RKO (cell line): ENCODE data around the gene CRYBG2.
A peak's percentile ranks its signal among the peaks of the same experiment; 100 is the strongest.
"Not testable (repeated sequence)": the region's sequence is repeated elsewhere in the genome, so short reads cannot be mapped to it uniquely, and the experiment has no call there.

Source experiments
- DNase-seq: peaks from one replicate; pipeline ENCODE4 v3.0.0-alpha.2; 2016; ENCODE audit warnings: low spot score

Gene CRYBG2

DNA sequence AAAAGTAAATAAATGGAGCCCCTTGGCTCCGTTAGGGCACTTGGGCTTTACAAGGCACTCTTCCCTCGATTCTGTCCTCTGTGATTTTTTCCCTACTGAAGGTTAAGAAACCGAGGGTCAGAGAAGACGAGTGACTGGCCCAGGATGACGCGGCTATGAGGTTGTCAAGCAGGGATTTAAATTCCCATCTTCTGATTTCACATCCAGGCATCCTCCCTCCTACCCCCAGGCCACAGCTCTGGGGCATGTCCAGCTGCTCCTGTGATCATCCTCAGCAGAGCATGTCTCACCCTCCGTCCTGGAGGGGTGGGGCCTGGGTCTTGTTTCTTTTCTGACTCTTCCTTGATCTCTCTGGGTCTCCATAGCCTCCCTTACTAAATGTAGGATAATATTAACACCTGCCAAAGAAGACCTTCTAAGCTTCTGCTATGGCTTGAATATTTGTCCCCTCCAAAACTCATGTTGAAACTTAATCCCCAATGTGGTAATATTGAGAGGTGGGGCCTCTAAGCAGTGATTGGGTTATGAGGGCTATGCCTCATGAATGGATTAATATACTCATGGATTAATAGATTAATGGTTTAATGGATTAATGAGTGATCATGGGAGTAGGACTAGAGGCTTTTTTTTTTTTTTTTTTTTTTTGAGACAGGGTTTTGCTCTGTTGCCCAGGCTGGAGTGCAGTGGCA lies 4.6 kb downstream of the CRYBG2 start:
- peak; percentile 69 for DNase-seq

DNA sequence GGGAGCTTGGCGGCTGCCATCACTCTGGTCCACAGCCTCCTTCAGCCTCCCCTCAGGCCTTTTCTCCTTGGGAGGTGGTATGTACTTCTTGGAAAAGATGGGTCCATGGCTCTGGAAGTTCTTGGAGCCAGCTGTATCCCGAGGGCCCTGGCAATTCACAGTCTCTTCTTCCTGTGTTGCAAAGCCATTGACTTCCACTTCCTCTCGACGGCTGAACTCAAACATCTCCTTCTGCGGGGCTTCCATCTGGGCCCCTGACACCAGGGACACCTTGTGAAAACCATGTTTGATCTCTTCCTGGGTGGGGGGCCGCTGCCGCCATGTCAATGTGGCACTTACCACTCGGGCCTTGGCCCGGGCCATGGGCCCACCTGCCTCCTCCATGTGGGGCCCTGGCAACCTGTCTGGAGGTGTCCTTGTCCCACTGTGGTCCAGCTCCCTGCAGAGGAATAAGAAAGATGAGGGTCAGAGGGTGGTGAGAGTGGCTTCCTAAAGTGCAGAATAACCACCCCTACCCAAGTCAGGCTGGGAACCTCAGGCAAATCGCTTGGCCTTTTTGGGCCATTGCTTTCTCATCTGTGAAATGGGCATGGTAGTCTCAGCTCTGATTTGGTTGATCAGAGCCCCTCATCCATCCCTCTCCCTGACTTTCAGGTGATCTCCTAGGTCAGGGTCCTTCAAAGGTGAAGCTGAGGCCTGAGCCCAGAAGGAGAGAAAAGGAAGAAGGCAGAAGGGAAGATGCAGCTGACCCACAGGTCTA lies 7.5 kb downstream of the CRYBG2 start:
- DNase-seq = no peak

GRCh38 chr1:26345718-26346117 lies 8.2 kb downstream of the CRYBG2 start:
- DNase-seq = no peak

GRCh38 chr1:26344147-26344920 lies 9.6 kb downstream of the CRYBG2 start:
- DNase-seq = no peak

- DNase-seq = no peak
Observed at GRCh38 chr1:26340047-26340481, 13.9 kb downstream of the CRYBG2 start.

GRCh38 chr1:26338670-26339069 lies 15.3 kb downstream of the CRYBG2 start:
- DNase-seq = no peak

- DNase-seq = no peak
Observed at GRCh38 chr1:26337625-26338024, 16.3 kb downstream of the CRYBG2 start.

DNA sequence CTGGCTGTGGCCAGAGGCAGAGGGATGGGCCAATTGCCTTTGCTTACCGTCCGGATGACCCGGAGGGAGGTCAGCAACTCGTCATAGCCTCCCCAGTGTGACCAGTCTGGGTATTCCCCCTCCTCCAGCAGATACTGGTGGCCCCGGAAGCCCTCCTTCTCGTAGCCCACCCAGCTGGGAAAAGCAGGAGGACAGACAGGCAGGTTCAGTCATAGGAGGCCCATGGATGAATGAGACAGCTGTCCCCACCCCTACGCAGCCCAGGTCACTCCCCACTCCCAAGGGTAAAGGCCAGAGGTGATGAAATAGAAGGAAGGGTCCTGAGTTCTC lies 16.8 kb downstream of the CRYBG2 start:
- DNase-seq = no peak

GRCh38 chr1:26336477-26337205 lies 17.3 kb downstream of the CRYBG2 start:
- DNase-seq = no peak

DNA sequence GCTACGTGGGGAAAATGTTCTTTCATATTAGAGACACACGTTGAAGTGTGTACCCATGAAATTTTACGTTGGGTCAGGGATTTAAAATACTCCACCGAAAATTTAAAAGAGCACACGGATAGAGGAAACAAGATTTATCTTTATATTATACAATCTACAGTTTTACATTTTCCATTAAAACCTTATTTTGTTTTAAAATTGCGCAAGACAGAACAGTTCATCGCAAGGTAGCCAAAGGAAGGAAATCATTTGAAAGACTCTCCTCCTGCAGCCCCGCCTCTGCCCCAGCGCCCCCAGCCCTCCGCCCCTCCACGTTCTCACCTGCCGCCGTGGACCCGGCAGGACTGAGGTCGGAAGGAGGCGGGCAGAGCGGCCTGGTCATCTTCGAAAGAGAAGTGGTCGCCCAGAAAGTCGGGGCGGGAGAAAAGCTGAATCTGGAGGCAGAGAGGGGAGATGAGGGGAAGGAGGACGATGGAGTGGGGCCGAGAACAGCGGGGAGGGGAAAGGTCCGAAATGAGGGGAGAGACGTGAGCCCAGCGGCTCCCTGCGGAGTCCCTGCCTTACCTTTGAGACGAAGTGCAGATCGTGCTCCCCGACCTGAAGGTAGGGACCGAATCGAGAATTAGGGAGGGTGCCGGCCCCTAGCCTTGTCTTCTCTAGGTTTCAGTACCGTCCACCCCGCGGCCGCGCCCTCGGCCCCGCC lies 18.0 kb downstream of the CRYBG2 start:
- no peak for DNase-seq

- not testable (repeated sequence) for DNase-seq
Observed at GRCh38 chr1:26333312-26333711, 20.6 kb downstream of the CRYBG2 start.

- no peak for DNase-seq
Observed at GRCh38 chr1:26330276-26330675, 23.7 kb downstream of the CRYBG2 start.

- DNase-seq = not testable (repeated sequence)
Observed at GRCh38 chr1:26329380-26329779, 24.6 kb downstream of the CRYBG2 start.

GRCh38 chr1:26328597-26328996 lies 25.3 kb downstream of the CRYBG2 start:
- no peak for DNase-seq

GRCh38 chr1:26327956-26328362 lies 26.0 kb downstream of the CRYBG2 start:
- no peak for DNase-seq

DNA sequence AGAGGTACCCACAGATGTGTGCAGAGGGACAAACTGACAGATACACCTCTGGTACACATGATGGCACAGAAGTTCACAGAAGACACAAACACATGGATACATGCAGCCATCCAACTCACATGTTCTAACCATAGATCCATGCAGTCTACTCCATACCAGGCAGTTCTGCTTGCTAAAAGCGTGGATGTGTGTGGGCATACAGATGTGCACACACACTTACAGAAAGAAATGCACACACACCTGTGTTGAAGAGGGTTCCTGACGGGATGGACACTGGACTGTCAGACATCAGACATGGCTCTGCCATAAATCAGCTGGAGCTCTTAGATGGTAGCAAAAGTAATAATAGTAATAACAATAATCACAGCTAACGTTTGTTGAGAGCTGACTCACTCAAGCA lies 29.4 kb downstream of the CRYBG2 start:
- DNase-seq = no peak

- DNase-seq = no peak
Observed at GRCh38 chr1:26323382-26323781, 30.5 kb downstream of the CRYBG2 start.

GRCh38 chr1:26322042-26322331 lies 31.9 kb downstream of the CRYBG2 start:
- DNase-seq = no peak

- peak; percentile 79 for DNase-seq
Observed at GRCh38 chr1:26321315-26322041, 32.5 kb downstream of the CRYBG2 start.

- no peak for DNase-seq
Observed at GRCh38 chr1:26320896-26321295, 33.0 kb downstream of the CRYBG2 start.
